HEK293 (cell line): ENCODE results near the gene YPEL1.

Experiments
- ELK4 ChIP-seq: IDR thresholded peaks from 2 replicates; pipeline ENCODE4 v1.6.1; 2011; ENCODE audit warnings: mild to moderate bottlenecking, low read depth, low read length, borderline replicate concordance
- ZNF174 ChIP-seq: fragments of 450-650 bp; formaldehyde crosslinking; IDR thresholded peaks from 2 replicates; pipeline ENCODE4 v1.5.0; 2017; ENCODE audit warnings: missing biosample characterization, mild to moderate bottlenecking, missing genetic modification characterization
- ZNF239 ChIP-seq: fragments of 450-650 bp; formaldehyde crosslinking; IDR thresholded peaks from 2 replicates; pipeline ENCODE4 v1.5.1; 2016; ENCODE audit warnings: missing biosample characterization, missing genetic modification characterization
- TF ChIP-seq, protein P1 (sequence below): fragments of 450-650 bp; formaldehyde crosslinking; IDR thresholded peaks from 2 replicates; pipeline ENCODE4 v1.5.1; 2016; ENCODE audit warnings: missing biosample characterization, missing genetic modification characterization
- TF ChIP-seq, protein P2 (sequence below): fragments of 450-650 bp; formaldehyde crosslinking; IDR thresholded peaks from 2 replicates; pipeline ENCODE4 v1.5.1; 2016; ENCODE audit warnings: missing biosample characterization, missing genetic modification characterization

- TF ChIP-seq ZNF239 (tag by site-specific recombination) (no peak), ELK4 (no peak), ZNF174 (tag by site-specific recombination) (no peak)
- TF ChIP-seq, protein P1, sequence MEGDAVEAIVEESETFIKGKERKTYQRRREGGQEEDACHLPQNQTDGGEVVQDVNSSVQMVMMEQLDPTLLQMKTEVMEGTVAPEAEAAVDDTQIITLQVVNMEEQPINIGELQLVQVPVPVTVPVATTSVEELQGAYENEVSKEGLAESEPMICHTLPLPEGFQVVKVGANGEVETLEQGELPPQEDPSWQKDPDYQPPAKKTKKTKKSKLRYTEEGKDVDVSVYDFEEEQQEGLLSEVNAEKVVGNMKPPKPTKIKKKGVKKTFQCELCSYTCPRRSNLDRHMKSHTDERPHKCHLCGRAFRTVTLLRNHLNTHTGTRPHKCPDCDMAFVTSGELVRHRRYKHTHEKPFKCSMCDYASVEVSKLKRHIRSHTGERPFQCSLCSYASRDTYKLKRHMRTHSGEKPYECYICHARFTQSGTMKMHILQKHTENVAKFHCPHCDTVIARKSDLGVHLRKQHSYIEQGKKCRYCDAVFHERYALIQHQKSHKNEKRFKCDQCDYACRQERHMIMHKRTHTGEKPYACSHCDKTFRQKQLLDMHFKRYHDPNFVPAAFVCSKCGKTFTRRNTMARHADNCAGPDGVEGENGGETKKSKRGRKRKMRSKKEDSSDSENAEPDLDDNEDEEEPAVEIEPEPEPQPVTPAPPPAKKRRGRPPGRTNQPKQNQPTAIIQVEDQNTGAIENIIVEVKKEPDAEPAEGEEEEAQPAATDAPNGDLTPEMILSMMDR (tag by site-specific recombination): no peak
- TF ChIP-seq, protein P2, sequence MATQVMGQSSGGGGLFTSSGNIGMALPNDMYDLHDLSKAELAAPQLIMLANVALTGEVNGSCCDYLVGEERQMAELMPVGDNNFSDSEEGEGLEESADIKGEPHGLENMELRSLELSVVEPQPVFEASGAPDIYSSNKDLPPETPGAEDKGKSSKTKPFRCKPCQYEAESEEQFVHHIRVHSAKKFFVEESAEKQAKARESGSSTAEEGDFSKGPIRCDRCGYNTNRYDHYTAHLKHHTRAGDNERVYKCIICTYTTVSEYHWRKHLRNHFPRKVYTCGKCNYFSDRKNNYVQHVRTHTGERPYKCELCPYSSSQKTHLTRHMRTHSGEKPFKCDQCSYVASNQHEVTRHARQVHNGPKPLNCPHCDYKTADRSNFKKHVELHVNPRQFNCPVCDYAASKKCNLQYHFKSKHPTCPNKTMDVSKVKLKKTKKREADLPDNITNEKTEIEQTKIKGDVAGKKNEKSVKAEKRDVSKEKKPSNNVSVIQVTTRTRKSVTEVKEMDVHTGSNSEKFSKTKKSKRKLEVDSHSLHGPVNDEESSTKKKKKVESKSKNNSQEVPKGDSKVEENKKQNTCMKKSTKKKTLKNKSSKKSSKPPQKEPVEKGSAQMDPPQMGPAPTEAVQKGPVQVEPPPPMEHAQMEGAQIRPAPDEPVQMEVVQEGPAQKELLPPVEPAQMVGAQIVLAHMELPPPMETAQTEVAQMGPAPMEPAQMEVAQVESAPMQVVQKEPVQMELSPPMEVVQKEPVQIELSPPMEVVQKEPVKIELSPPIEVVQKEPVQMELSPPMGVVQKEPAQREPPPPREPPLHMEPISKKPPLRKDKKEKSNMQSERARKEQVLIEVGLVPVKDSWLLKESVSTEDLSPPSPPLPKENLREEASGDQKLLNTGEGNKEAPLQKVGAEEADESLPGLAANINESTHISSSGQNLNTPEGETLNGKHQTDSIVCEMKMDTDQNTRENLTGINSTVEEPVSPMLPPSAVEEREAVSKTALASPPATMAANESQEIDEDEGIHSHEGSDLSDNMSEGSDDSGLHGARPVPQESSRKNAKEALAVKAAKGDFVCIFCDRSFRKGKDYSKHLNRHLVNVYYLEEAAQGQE: no peak
Observed at GRCh38 chr22:21725956-21726649, 9.5 kb downstream of the YPEL1 start.
